K562 (cell line): ENCODE results near the gene SYPL2. TPM values are rescaled to one million over a fixed set of nuclear protein-coding genes. Genes with fewer than 3 reads are reported as not detected.

Source experiments
- ADNP ChIP-seq: fragments of 200-800 bp; sonication (Bioruptor generic); IDR thresholded peaks from 2 replicates; pipeline ENCODE4 v1.6.1; 2016; ENCODE audit warnings: missing genetic modification characterization, missing compliant biosample characterization
- ASH1L ChIP-seq: fragments of 450-650 bp; IDR thresholded peaks from 2 replicates; pipeline ENCODE4 v1.6.1; 2018; ENCODE audit warnings: borderline replicate concordance, mild to moderate bottlenecking, low read depth; ENCODE audit not compliant: partially characterized antibody
- CREB3L1 ChIP-seq: fragments of 450-650 bp; IDR thresholded peaks from 2 replicates; pipeline ENCODE4 v1.6.1; 2014; ENCODE audit warnings: low read depth, mild to moderate bottlenecking, moderate library complexity, borderline replicate concordance
- ELK1 ChIP-seq: sonication (generic); formaldehyde crosslinking; IDR thresholded peaks from 2 replicates; pipeline ENCODE4 v1.8.1; 2022; ENCODE audit warnings: missing genetic modification reagents
- EP400 ChIP-seq: fragments of 450-650 bp; IDR thresholded peaks from 2 replicates; pipeline ENCODE4 v1.6.1; 2017; ENCODE audit warnings: antibody characterized with exemption, mild to moderate bottlenecking, moderate library complexity
- ERF ChIP-seq: fragments of 450-650 bp; formaldehyde crosslinking; IDR thresholded peaks from 2 replicates; pipeline ENCODE4 v1.4.0; 2020; ENCODE audit warnings: mild to moderate bottlenecking, mixed read lengths
- FOXA1 ChIP-seq: fragments of 450-650 bp; IDR thresholded peaks from 2 replicates; pipeline ENCODE4 v1.6.1; 2016; ENCODE audit warnings: mild to moderate bottlenecking, borderline replicate concordance
- FOXM1 ChIP-seq, 2 experiments: fragments of 450-650 bp in 1 of 2; sonication (generic) in 1 of 2; formaldehyde crosslinking in 1 of 2; IDR thresholded peaks; 2 replicates each; pipeline versions ENCODE4 v1.6.1 to v1.9.0; 2017 to 2022; ENCODE audit warnings: low read depth in 2 of 2, mild to moderate bottlenecking in 2 of 2, missing genetic modification reagents in 1 of 2, moderate library complexity in 1 of 2
- HDAC6 ChIP-seq: IDR thresholded peaks from 2 replicates; pipeline ENCODE4 v1.6.1; 2012; ENCODE audit warnings: low read depth, mild to moderate bottlenecking, control low read depth, inconsistent platforms, low read length, moderate library complexity
- MAZ ChIP-seq, 2 experiments: fragments of 450-650 bp in 1 of 2; sonication (generic) in 1 of 2; formaldehyde crosslinking; IDR thresholded peaks in 1 of 2; conservative IDR thresholded peaks in 1 of 2; 2 replicates each; pipeline versions ENCODE4 v1.4.0 to v1.5.0; 2020; ENCODE audit warnings: mild to moderate bottlenecking in 1 of 2, missing genetic modification reagents in 1 of 2
- NR2C2 ChIP-seq, 2 experiments: fragments of 200-800 bp in 1 of 2; sonication (Bioruptor generic) in 1 of 2; sonication (generic) in 1 of 2; formaldehyde crosslinking in 1 of 2; IDR thresholded peaks; 2 replicates each; pipeline versions ENCODE4 v1.6.1 to v1.8.0; 2016 to 2022; ENCODE audit warnings: mild to moderate bottlenecking in 1 of 2, missing compliant biosample characterization in 1 of 2, missing genetic modification characterization in 1 of 2, missing genetic modification reagents in 1 of 2
- NR4A1 ChIP-seq, 2 experiments: fragments of 250-450 bp in 1 of 2; fragments of 450-650 bp in 1 of 2; sonication (Bioruptor Pico) in 1 of 2; IDR thresholded peaks; 2 replicates each; pipeline versions ENCODE4 v1.4.0 to v1.6.1; 2016 to 2020; ENCODE audit warnings: mild to moderate bottlenecking in 2 of 2, missing compliant biosample characterization in 1 of 2, missing genetic modification characterization in 1 of 2, moderate library complexity in 1 of 2
- NUFIP1 ChIP-seq: fragments of 450-650 bp; IDR thresholded peaks from 2 replicates; pipeline ENCODE4 v1.6.1; 2018; ENCODE audit not compliant: partially characterized antibody
- OTX1 ChIP-seq: fragments of 450-650 bp; formaldehyde crosslinking; IDR thresholded peaks from 2 replicates; pipeline ENCODE4 v1.4.0; 2022; ENCODE audit warnings: mild to moderate bottlenecking
- PHF20 ChIP-seq: fragments of 450-650 bp; IDR thresholded peaks from 2 replicates; pipeline ENCODE4 v1.6.1; 2018; ENCODE audit not compliant: partially characterized antibody
- POLR3G ChIP-seq: IDR thresholded peaks from 2 replicates; pipeline ENCODE4 v1.6.1; 2011; ENCODE audit not compliant: insufficient read length, insufficient replicate concordance; ENCODE audit errors: extremely low read depth
- RBM34 ChIP-seq: fragments of 200-400 bp; formaldehyde crosslinking; IDR thresholded peaks from 2 replicates; pipeline ENCODE4 v1.6.1; 2018; ENCODE audit warnings: low read length, borderline replicate concordance; ENCODE audit not compliant: insufficient read depth
- STAG1 ChIP-seq: sonication (generic); formaldehyde crosslinking; IDR thresholded peaks from 2 replicates; pipeline ENCODE4 v1.5.0; 2020; ENCODE audit warnings: missing genetic modification reagents, borderline replicate concordance
- ZBED1 ChIP-seq: IDR thresholded peaks from 2 replicates; pipeline ENCODE4 v1.6.1; 2014
- ZBTB49 ChIP-seq: sonication (generic); formaldehyde crosslinking; IDR thresholded peaks from 2 replicates; pipeline ENCODE4 v1.8.0; 2022; ENCODE audit warnings: missing genetic modification reagents, mild to moderate bottlenecking, borderline replicate concordance
- ZC3H4 ChIP-seq: sonication (generic); formaldehyde crosslinking; IDR thresholded peaks from 2 replicates; pipeline ENCODE4 v1.9.0; 2021; ENCODE audit warnings: missing genetic modification reagents, borderline replicate concordance
- ZNF717 ChIP-seq: fragments of 250-450 bp; sonication (Bioruptor Pico); IDR thresholded peaks from 2 replicates; pipeline ENCODE4 v1.5.0; 2021
- polyA plus RNA-seq, 8 experiments: library from polyadenylated mRNA; depleted of rRNA in 4 of 8; stranded (reverse) in 5 of 8; unstranded in 3 of 8; fragments of >200 nt; fragmentation: Nextera tagmentation in 2 of 8; fragmentation: Illumina TruSeq in 1 of 8; extraction: Ambion mirVana in 2 of 8; extraction: Trizol in 1 of 8; gene quantifications; 2 replicates each; pipeline versions ENCODE4 v1.2.1 to v1.2.3, GENCODE V29; 2011 to 2014; ENCODE audit warnings: inconsistent platforms in 1 of 8, missing spikeins in 1 of 8
- total RNA-seq, 7 experiments: library from RNA; depleted of rRNA in 6 of 7; stranded (reverse); fragments of >200 nt in 6 of 7; fragmentation: Illumina TruSeq in 2 of 7; extraction: Trizol in 2 of 7; gene quantifications; 2 replicates each; pipeline versions ENCODE4 v1.2.1 to v1.2.3, GENCODE V29; 2011 to 2021; ENCODE audit warnings: low replicate concordance in 1 of 7

SYPL2 gene
- total and polyA plus RNA-seq, 9 of the 15 experiments (the other 6 are each of a cell fraction or from before 2014, with no cell fraction given) = 0.03 to 0.20 (median 0.07) TPM; not detected in 2

GRCh38 chr1:109483672-109484518, 17.5 kb downstream of the SYPL2 start, which contains the start of gene ATXN7L2 (continued):
- TF ChIP-seq RBM34 (no peak), HDAC6 (no peak), ZC3H4 (no peak), ZNF717 (CRISPR knock-in tag) (no peak), FOXA1 (no peak), PHF20 (peak; percentile 79), ZBTB49 (no peak), NR4A1 (CRISPR knock-in tag; IDR thresholded peaks at IDR 0.05) (no peak; the same call in 1 of the 2 replicates), NR4A1 (tag; IDR thresholded peaks at IDR 0.05) (no peak), CREB3L1 (0 out of 2 replicates have a peak, but pooled peaks have one; percentile 36), FOXM1 (IDR thresholded peaks at IDR 0.05; ENCODE audit: low read depth) (peak; percentile 99), FOXM1 (CRISPR knock-in tag; IDR thresholded peaks at IDR 0.05; ENCODE audit: low read depth) (peak; percentile 92), ZBED1 (peak; percentile 83), EP400 (peak; percentile 98), NR2C2 (CRISPR knock-in tag; IDR thresholded peaks at IDR 0.05) (peak; percentile 81; the same call in 1 of the 2 replicates), NR2C2 (tag; IDR thresholded peaks at IDR 0.05) (peak; percentile 82), STAG1 (CRISPR knock-in tag) (no peak), ERF (peak; percentile 80), MAZ (CRISPR knock-in tag; conservative IDR thresholded peaks at IDR 0.05 in 1 of 2, IDR thresholded peaks at IDR 0.05 in 1 of 2) (peak; percentile 97 to 98; a peak in 3 of 4 replicates), ASH1L (peak; percentile 69), OTX1 (peak; percentile 88), ELK1 (peak; percentile 80; the same call in 1 of the 2 replicates), NUFIP1 (peak; percentile 23), ADNP (no peak), POLR3G (no peak)
